ENCODE measurements around the gene ST6GALNAC6.

ST6GALNAC6 gene

GRCh38 chr9:127916720-127917581 is 17.5 kb upstream of the ST6GALNAC6 start, which contains the start of gene ST6GALNAC4:
Gene ST6GALNAC4 (minus strand): TSS chr9:127917041. CDS start chr9:127916419, 622 bp downstream.
- DNase-seq (ENCODE audit: low read depth in 3 of 3) = peak; percentile 87 to 96 (median 91)

- no peak for DNase-seq (ENCODE audit: low read depth in 3 of 3)
These were observed 16.7 kb upstream of the ST6GALNAC6 start for GRCh38 chr9:127915801-127916719.

GRCh38 chr9:127915325-127915752 is 15.9 kb upstream of the ST6GALNAC6 start:
- no peak for DNase-seq (ENCODE audit: low read depth in 3 of 3)

GRCh38 chr9:127913682-127914081 is 14.3 kb upstream of the ST6GALNAC6 start:
- DNase-seq (ENCODE audit: low read depth in 3 of 3) = no peak

GRCh38 chr9:127912882-127913281 is 13.5 kb upstream of the ST6GALNAC6 start:
- DNase-seq (ENCODE audit: low read depth in 3 of 3) = no peak

GRCh38 chr9:127912296-127912695 is 12.9 kb upstream of the ST6GALNAC6 start:
- no peak for DNase-seq (ENCODE audit: low read depth in 3 of 3)

GRCh38 chr9:127910613-127911205 is 11.3 kb upstream of the ST6GALNAC6 start:
- no peak for DNase-seq (ENCODE audit: low read depth in 3 of 3)

GRCh38 chr9:127909839-127910273 is 10.5 kb upstream of the ST6GALNAC6 start:
- DNase-seq (ENCODE audit: low read depth in 3 of 3) = no peak

GRCh38 chr9:127908660-127908926 is 9.2 kb upstream of the ST6GALNAC6 start:
- DNase-seq (ENCODE audit: low read depth in 3 of 3) = no peak

- DNase-seq (ENCODE audit: low read depth in 3 of 3) = no peak
These were observed 8.7 kb upstream of the ST6GALNAC6 start for GRCh38 chr9:127907867-127908659.

GRCh38 chr9:127905788-127906191 is 6.4 kb upstream of the ST6GALNAC6 start:
- peak in 1 of 3 donors; percentile 46 for DNase-seq (ENCODE audit: low read depth in 3 of 3)

- DNase-seq (ENCODE audit: low read depth in 3 of 3) = peak in 1 of 3 donors; percentile 50
These were observed 5.8 kb upstream of the ST6GALNAC6 start for GRCh38 chr9:127905004-127905728.

GRCh38 chr9:127904561-127905003 is 5.2 kb upstream of the ST6GALNAC6 start:
- DNase-seq (ENCODE audit: low read depth in 3 of 3) = peak in 1 of 3 donors; percentile 31

GRCh38 chr9:127903557-127904475 is 4.4 kb upstream of the ST6GALNAC6 start:
- peak; percentile 71 to 88 (median 79) for DNase-seq (ENCODE audit: low read depth in 3 of 3)

GRCh38 chr9:127898433-127899127 is 823 bp downstream of the ST6GALNAC6 start:
- no peak for DNase-seq (ENCODE audit: low read depth in 3 of 3)

- DNase-seq (ENCODE audit: low read depth in 3 of 3) = peak in 1 of 3 donors; percentile 33
These were observed 2.2 kb downstream of the ST6GALNAC6 start for GRCh38 chr9:127897193-127897692.

GRCh38 chr9:127896395-127897192 is 2.8 kb downstream of the ST6GALNAC6 start:
- DNase-seq (ENCODE audit: low read depth in 3 of 3) = no peak

- no peak for DNase-seq (ENCODE audit: low read depth in 3 of 3)
These were observed 3.6 kb downstream of the ST6GALNAC6 start for GRCh38 chr9:127895811-127896210.

All from stimulated activated CD4-positive, alpha-beta T cell treated with anti-CD3 and anti-CD28 coated beads, TNF-alpha, amount 100 ng/mL, for 48 hours (primary cell).